Epithelial cell of prostate (primary cell): ENCODE measurements around the gene EHD2.
"Not testable (repeated sequence)": the region's sequence is repeated elsewhere in the genome, so short reads cannot be mapped to it uniquely, and the experiment has no call there.

Experiments
- DNase-seq: peaks from one replicate; pipeline ENCODE4 v3.0.0-alpha.2; 2011; ENCODE audit warnings: low read depth, low spot score
- H3K27ac ChIP-seq: fragments of 450-650 bp; 2 replicates; pipeline ENCODE4 v1.5.1; 2017; ENCODE audit warnings: mild to moderate bottlenecking

The EHD2 gene

GRCh38 chr19:47742634-47743033 is 29.4 kb downstream of the EHD2 start:
- H3K27ac ChIP-seq, result peak overlapping the region; percentile 91
- DNase-seq, result no peak

GRCh38 chr19:47745010-47745901 is 32.0 kb downstream of the EHD2 start, which contains the start of gene NOP53:
Gene NOP53, plus strand, starts transcription at chr19:47745546. Its CDS starts 14 bp downstream, at chr19:47745560.
- peak within 1 kb of the TSS; percentile 91 for H3K27ac ChIP-seq
- DNase-seq, result peak; percentile 85

- peak overlapping the region; percentile 91 for H3K27ac ChIP-seq
- not testable (repeated sequence) for DNase-seq
Measured at GRCh38 chr19:47746129-47746528, 32.9 kb downstream of the EHD2 start.

GRCh38 chr19:47749326-47749725 is 36.1 kb downstream of the EHD2 start:
- no peak for DNase-seq
- no peak overlapping the region for H3K27ac ChIP-seq

GRCh38 chr19:47750752-47751151 is 37.5 kb downstream of the EHD2 start:
- no peak overlapping the region for H3K27ac ChIP-seq
- DNase-seq, result no peak

GRCh38 chr19:47752440-47753211 is 39.4 kb downstream of the EHD2 start:
- H3K27ac ChIP-seq, result no peak overlapping the region
- DNase-seq, result no peak

- no peak overlapping the region for H3K27ac ChIP-seq
- DNase-seq, result no peak
Measured at GRCh38 chr19:47754206-47755064, 41.2 kb downstream of the EHD2 start.

- DNase-seq, result no peak
- no peak overlapping the region for H3K27ac ChIP-seq
Measured at GRCh38 chr19:47755065-47755761, 42.0 kb downstream of the EHD2 start.

GRCh38 chr19:47755762-47756626 is 42.8 kb downstream of the EHD2 start:
- H3K27ac ChIP-seq, result no peak overlapping the region
- DNase-seq, result no peak

GRCh38 chr19:47756627-47756929 is 43.4 kb downstream of the EHD2 start:
- no peak overlapping the region for H3K27ac ChIP-seq

GRCh38 chr19:47756953-47757608 is 43.9 kb downstream of the EHD2 start:
- DNase-seq, result no peak
- no peak overlapping the region for H3K27ac ChIP-seq

More at GRCh38 chr19:47756627-47756929, 43.4 kb downstream of the EHD2 start:
- DNase-seq, result no peak

- no peak for DNase-seq
- no peak overlapping the region for H3K27ac ChIP-seq
Measured at GRCh38 chr19:47757617-47758442, 44.6 kb downstream of the EHD2 start.

- H3K27ac ChIP-seq, result no peak overlapping the region
Measured at GRCh38 chr19:47758443-47758804, 45.2 kb downstream of the EHD2 start.

GRCh38 chr19:47760632-47760999 is 47.4 kb downstream of the EHD2 start:
- no peak overlapping the region for H3K27ac ChIP-seq
- DNase-seq, result no peak

More at GRCh38 chr19:47758443-47758804, 45.2 kb downstream of the EHD2 start:
- DNase-seq, result no peak

GRCh38 chr19:47761566-47761965 is 48.3 kb downstream of the EHD2 start:
- no peak for DNase-seq
- H3K27ac ChIP-seq, result no peak overlapping the region

GRCh38 chr19:47762151-47762550 is 48.9 kb downstream of the EHD2 start:
- H3K27ac ChIP-seq, result no peak overlapping the region
- no peak for DNase-seq

- DNase-seq, result no peak
- no peak overlapping the region for H3K27ac ChIP-seq
Measured at GRCh38 chr19:47762615-47763308, 49.5 kb downstream of the EHD2 start.
